Cerebellar cortex (tissue), 1 donor: ENCODE measurements around the gene OR2L8.

Experiments
- DNase-seq: peaks from one replicate; pipeline ENCODE4 v3.0.0-alpha.2; 2015; ENCODE audit warnings: low spot score

OR2L8 gene

GRCh38 chr1:247948558-247948957, at the start of gene OR2L8:
Gene OR2L8 (plus strand): TSS chr1:247948858. CDS start chr1:247948858, 0 bp downstream.
- DNase-seq: no peak

DNA sequence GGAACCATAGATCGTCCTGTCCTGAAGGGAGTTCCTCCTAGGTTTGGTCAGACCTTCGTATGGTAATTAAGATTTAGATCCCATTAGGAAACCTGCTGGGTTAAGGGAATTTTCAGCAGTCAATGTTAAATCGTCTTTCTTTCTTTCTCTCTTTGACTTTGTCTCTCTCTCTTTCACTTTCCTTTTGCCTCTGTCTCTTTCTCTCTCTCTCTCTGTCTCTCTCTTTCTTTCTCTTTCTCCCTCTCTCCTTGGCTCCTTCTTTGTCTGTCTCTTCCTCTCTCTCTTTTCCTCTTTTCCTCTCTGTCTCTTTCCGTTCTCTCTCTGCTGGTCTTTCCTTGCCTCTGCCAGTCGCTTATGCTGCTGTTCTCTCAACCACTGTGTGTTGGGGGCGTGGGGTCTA, 44.5 kb upstream of the OR2L8 start:
- DNase-seq: no peak

DNA sequence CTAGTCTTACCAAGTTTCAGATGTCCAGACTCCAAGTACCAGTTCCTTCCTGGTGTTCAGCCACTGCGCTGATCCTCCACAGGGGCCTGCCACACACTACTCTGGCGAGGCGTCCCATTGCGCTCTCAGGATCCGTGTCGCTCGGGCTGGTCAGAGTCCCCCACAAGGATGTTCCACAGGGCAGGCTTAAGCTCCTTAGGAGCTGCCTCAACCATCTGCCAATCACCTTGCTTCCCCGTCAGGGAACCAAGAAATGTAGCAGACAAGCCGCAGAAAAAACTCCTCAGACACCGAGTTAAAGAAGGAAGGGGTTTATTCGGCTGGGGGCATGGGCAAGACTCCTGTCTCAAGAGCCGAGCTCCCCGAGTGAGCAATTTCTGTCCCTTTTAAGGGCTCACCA, 43.5 kb upstream of the OR2L8 start:
- no peak for DNase-seq

- no peak for DNase-seq
Observed at GRCh38 chr1:247905910-247906503, 42.7 kb upstream of the OR2L8 start.

GRCh38 chr1:247906504-247907047, 42.1 kb upstream of the OR2L8 start:
- DNase-seq: no peak

GRCh38 chr1:247908766-247909165, 39.9 kb upstream of the OR2L8 start:
- DNase-seq: no peak

- no peak for DNase-seq
Observed at GRCh38 chr1:247913786-247914185, 34.9 kb upstream of the OR2L8 start.

GRCh38 chr1:247914941-247915662, 33.6 kb upstream of the OR2L8 start:
- no peak for DNase-seq

DNA sequence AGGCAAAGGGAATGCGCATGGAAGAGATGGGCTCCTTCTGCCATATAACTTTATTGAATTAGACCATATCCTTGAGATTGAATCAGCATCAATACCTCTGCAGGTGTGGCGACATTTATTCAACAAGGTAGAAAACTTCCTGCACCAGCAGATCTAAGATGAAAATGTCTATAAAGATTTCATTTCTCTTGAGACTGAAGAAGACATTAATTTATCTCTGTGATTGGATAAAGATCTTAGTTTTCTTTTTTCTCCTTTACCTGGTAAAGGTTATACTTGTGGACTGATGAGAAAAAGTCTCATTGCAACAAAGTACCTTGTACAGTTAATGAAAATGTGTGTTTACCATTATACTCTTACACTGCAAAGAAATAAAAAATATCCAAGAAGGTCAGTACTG, 28.7 kb upstream of the OR2L8 start, which contains the start of gene OR2T8:
TSS of gene OR2T8 (plus strand) at position 301 of the 400 bp plus-strand sequence. CDS start 766 bp downstream, outside the sequence.
- no peak for DNase-seq

GRCh38 chr1:247923941-247924340, 24.7 kb upstream of the OR2L8 start:
- DNase-seq: no peak

DNA sequence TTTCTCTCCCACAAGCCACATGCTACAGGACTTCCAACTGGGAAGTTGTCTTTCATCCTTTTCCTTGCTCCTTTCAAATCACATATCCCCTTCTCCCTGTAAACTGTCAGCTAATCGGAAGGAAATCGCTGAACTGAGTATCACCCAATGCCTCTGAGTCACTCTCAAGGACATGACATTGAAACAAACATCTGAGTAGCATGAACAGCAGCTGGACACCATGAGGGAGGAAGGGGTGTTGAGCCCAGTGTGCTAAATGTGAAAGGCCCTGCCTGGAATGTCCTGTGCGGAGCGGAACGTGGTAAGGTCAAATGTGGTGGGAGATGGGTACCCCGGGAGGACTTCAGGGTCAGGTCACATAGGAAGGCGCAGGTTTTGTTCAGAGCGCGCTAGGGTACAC, 23.8 kb upstream of the OR2L8 start, which contains the start of gene OR2AJ1:
TSS of gene OR2AJ1 (plus strand) at position 22 of the 400 bp plus-strand sequence. CDS start 8,880 bp downstream, outside the sequence.
- DNase-seq: no peak

DNA sequence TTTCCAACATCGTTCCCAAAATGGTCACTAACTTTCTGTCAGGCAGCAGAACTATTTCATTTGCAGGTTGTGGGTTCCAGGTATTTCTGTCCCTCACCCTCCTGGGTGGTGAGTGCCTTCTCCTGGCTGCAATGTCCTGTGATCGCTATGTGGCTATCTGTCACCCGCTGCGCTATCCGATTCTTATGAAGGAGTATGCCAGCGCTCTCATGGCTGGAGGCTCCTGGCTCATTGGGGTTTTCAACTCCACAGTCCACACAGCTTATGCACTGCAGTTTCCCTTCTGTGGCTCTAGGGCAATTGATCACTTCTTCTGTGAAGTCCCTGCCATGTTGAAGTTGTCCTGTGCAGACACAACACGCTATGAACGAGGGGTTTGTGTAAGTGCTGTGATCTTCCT, 14.7 kb upstream of the OR2L8 start:
- DNase-seq: no peak

GRCh38 chr1:247935781-247936180, 12.9 kb upstream of the OR2L8 start:
- no peak for DNase-seq

- no peak for DNase-seq
Observed at GRCh38 chr1:247936415-247936814, 12.2 kb upstream of the OR2L8 start.

DNA sequence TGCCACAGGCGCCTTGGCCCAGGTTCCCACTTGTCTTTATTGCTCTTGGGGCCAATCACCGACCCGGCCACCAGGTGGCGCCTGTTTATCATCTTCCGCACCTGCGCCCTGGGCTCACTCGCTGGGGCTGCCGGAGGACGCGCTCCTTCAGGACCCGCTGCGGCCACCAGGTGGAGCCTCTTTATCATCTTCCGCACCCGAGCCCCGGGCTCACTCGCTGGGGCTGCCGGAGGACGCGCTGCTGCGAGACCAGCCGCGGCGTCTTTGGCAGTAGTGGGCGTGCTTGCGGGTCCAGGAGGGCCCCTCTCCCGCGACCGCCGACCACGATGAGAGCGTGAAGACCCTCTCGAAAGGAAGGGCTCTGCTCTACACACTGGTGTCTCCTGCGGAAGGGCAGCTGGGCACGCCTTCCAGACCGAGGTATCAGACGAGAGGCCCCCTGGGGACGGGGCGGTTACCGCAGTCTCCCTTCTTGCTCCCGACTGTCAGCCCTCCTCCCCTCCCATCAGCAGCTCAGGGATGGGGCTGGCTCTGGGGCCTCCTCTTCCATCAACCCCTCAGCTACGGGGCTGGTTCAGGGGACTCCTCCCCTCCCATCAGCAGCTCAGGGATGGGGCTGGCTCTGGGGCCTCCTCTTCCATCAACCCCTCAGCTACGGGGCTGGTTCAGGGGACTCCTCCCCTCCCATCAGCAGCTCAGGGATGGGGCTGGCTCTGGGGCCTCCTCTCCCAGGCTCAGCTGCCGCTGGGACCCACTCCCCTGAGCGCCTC, 11.5 kb upstream of the OR2L8 start:
- DNase-seq: peak; percentile 35

DNA sequence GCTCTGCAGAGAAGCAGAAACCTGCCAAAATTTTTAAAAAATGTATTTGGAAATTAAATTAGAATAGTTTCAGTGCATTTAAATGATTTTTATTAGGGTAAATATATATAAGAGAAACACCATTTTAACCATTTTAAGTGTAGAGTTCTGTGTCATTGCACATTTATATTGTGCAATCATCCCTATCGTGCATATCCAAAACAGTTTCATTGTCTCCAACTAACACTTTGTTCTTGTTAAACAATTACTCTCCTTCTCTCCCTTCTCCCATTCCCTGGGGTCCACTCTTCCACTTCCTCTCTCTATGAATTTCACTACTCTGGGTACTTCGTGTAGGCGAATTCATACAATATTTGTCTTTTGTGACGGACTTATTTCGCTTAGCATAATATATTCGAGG, 6.0 kb upstream of the OR2L8 start:
- DNase-seq: no peak

DNA sequence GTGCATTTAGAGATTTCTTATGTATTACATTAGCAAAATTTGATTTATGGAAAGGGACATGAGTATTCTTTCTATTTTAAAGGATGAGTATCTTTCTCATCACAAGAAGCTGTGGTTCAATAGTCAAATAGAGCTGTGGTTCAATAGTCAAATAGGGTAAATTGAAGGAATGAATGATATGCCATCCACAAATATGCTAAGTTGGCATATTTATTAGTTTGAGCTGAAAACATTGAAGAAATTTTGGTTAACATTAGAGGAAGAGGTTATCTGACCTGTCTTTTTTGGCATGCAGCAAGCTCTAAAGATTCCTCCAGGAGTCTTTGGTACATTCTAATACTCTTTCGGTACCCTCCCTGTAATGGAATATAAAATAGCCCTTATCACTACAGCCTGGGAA, 4.8 kb downstream of the OR2L8 start:
- no peak for DNase-seq

DNA sequence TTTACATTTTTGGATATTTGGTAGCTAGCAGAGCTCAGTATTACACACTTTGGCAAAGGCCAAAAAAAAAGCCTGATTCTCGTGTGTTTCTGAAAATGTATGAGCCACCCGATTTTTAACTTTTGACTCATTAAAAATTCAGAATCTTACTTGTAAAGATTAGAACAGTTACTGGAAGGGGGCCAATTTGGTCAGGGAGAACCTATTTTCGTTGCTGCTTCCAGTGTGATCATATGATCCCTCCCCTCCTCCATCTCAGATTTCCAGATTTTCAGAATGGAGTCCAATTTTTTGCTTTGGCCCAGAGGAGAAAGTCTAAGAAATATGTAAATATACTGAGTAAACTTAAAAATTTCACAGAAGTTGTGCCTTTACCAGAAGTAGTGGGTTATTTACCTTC, 13.1 kb downstream of the OR2L8 start:
- no peak for DNase-seq

DNA sequence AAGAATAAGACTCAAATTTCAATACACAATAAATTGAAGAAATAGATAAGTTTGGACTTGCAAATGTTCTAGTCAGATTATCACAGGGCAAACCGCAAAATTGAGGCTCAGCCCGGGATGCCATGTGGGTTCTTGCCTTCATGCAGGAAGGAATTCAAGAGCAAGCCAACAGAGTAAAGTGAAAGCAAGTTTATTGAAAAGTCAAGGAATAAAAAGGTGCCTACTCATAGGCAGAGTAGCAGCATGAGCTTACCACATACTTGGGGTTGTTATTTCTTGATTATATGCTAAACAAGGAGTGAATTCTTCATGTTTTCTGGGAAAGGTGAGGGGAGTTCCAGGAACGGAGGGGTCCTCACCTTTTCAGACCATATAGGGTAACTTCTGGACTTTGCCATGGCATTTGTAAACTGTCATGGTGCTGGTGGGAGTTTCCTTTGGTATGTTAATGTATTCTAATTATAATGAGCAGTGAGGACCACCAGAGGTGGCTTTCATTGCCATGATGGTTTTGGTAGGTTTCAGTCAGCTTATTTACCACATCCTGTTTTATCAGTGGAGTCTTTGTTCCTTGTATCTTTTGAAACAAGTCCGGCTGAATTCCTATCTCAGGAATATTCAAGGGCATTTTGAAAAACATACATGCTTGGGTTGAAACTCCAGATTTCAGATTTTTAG, 14.4 kb downstream of the OR2L8 start:
- DNase-seq: no peak

DNA sequence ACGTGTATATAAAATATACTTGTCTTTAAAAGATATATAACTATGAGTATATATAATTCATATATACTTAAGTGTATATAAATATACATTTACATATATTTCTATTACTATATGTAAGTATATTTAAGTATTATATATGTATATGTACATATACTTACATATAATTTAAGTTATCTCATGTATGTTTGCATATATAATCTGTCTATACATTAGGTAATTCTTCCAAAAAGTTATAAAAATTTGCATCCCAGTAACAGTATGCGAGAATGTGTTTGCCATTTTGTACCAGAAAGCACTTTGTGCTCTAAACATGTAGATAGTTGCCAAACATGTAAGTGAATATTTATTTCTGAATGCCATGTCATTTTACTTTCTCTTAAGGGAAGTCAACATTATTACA, 16.3 kb downstream of the OR2L8 start, which contains the start of gene OR2AK2:
TSS of gene OR2AK2 (plus strand) at position 301 of the 400 bp plus-strand sequence. CDS start 144 bp downstream, outside the sequence.
- DNase-seq: no peak

DNA sequence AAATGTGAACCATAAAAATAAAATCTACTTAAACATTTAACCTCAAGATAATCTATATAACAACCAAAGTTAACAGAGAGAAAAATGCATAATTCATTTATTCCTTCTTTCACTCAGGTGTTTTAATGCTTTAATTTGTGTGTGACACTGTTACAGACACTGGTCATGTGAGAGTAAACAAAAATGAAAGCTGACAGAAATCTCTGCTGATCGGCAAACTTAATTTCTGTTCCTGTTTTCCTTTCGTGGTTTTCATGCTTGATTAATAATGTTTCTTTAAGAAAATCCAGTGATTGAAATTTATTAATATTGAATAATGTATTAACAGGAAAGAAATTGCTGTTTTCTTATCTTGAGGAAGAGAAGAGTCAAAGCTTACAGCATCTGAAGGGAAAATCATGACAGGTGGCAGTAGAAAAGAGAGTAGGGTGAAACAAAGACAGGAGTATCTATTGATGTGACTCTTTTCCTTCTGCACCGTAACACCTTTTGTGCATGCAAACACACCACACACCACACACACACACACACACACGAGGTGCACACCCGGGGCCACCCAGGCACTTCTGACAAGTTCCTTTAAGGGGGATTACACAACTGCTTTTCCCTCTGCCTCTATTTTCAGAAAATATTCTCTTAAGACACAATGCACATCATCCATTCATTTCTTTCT, 18.0 kb downstream of the OR2L8 start:
- no peak for DNase-seq
